CD14-positive monocyte (primary cell): ENCODE measurements around the gene FBXW4. TPM values are rescaled to one million over a fixed set of nuclear protein-coding genes. Genes with fewer than 3 reads are reported as not detected.

ENCODE experiments used
- DNase-seq, 3 donors: peaks; one replicate each; pipeline ENCODE4 v3.0.0-alpha.2; 2011 to 2022
- H2AFZ ChIP-seq: 2 replicates; pipeline ENCODE4 v1.6.0; 2012; ENCODE audit warnings: mild to moderate bottlenecking, low read depth, low read length, inconsistent platforms; ENCODE audit not compliant: insufficient read depth, poor library complexity, severe bottlenecking
- H3K27ac ChIP-seq, 2 donors: 1 replicate in 1 of 2; 2 replicates in 1 of 2; pipeline ENCODE4 v1.5.1; 2012 to 2013; ENCODE audit warnings: low read length in 2 of 2, control low read depth in 1 of 2, inconsistent platforms in 1 of 2, low read depth in 1 of 2, mild to moderate bottlenecking in 1 of 2
- H3K27me3 ChIP-seq, 2 donors: one replicate each; pipeline versions ENCODE4 v1.6.0 to v1.6.1; 2011 to 2013; ENCODE audit warnings: low read length in 2 of 2; ENCODE audit not compliant: control insufficient read depth in 2 of 2, insufficient read depth in 2 of 2
- H3K36me3 ChIP-seq, 2 donors: replicated peaks in 1 of 2; 1 replicate in 1 of 2; 2 replicates in 1 of 2; pipeline versions ENCODE4 v1.5.1 to v1.6.1; 2012 to 2013; ENCODE audit warnings: low read length in 2 of 2, control low read depth in 1 of 2, inconsistent platforms in 1 of 2, mild to moderate bottlenecking in 1 of 2; ENCODE audit not compliant: insufficient read depth in 2 of 2, control insufficient read depth in 1 of 2
- H3K4me1 ChIP-seq, 2 donors: 1 replicate in 1 of 2; 2 replicates in 1 of 2; pipeline versions ENCODE4 v1.5.1 to v1.6.1; 2012 to 2013; ENCODE audit warnings: low read length in 2 of 2, control low read depth in 1 of 2, inconsistent platforms in 1 of 2, mild to moderate bottlenecking in 1 of 2, moderate library complexity in 1 of 2; ENCODE audit not compliant: insufficient read depth in 2 of 2, control insufficient read depth in 1 of 2
- H3K4me2 ChIP-seq: replicated peaks from 2 replicates; pipeline ENCODE3; 2012; ENCODE audit warnings: low read length, moderate library complexity, mild to moderate bottlenecking; ENCODE audit not compliant: poor library complexity, severe bottlenecking; ENCODE audit errors: extremely low read depth
- H3K4me3 ChIP-seq, 3 experiments: fragments of 200-600 bp in 1 of 3; sonication (generic) in 1 of 3; replicated peaks in 1 of 3; 1 replicate in 2 of 3; 2 replicates in 1 of 3; pipeline ENCODE4 v1.5.1; 2011 to 2013; ENCODE audit warnings: low read length in 3 of 3, mild to moderate bottlenecking in 3 of 3, control low read depth in 2 of 3, low read depth in 2 of 3, inconsistent platforms in 1 of 3, moderate library complexity in 1 of 3
- H3K79me2 ChIP-seq: 2 replicates; pipeline ENCODE4 v1.6.0; 2012; ENCODE audit warnings: mild to moderate bottlenecking, control low read depth, inconsistent platforms, low read length, moderate library complexity; ENCODE audit not compliant: insufficient read depth
- H3K9ac ChIP-seq: 2 replicates; pipeline ENCODE4 v1.6.0; 2017; ENCODE audit warnings: low read length, mild to moderate bottlenecking; ENCODE audit not compliant: insufficient read depth, poor library complexity, severe bottlenecking
- H3K9me3 ChIP-seq, 2 donors: replicated peaks in 1 of 2; 1 replicate in 1 of 2; 2 replicates in 1 of 2; pipeline versions ENCODE4 v1.5.1 to v1.6.1; 2012 to 2013; ENCODE audit warnings: low read length in 2 of 2, control low read depth in 1 of 2; ENCODE audit not compliant: control insufficient read depth in 1 of 2, insufficient read depth in 1 of 2
- H4K20me1 ChIP-seq: 2 replicates; pipeline ENCODE4 v1.6.0; 2012; ENCODE audit warnings: mild to moderate bottlenecking, low read length, control low read depth, moderate library complexity; ENCODE audit not compliant: insufficient read depth
- H3K27ac Mint-ChIP-seq, 7 donors: one replicate each; pipeline ENCODE4 v1.8.0; 2020; ENCODE audit warnings: mild to moderate bottlenecking in 7 of 7, mixed read lengths in 7 of 7, moderate library complexity in 6 of 7, inconsistent platforms in 2 of 7
- H3K27me3 Mint-ChIP-seq, 3 donors: one replicate each; pipeline ENCODE4 v1.8.0; 2021 to 2022; ENCODE audit warnings: low read depth in 3 of 3, mild to moderate bottlenecking in 3 of 3, mixed read lengths in 3 of 3, moderate library complexity in 3 of 3, inconsistent platforms in 1 of 3
- H3K36me3 Mint-ChIP-seq, 2 donors: one replicate each; pipeline ENCODE4 v1.8.0; 2020; ENCODE audit warnings: mixed read lengths in 2 of 2, inconsistent platforms in 1 of 2, mild to moderate bottlenecking in 1 of 2
- H3K4me1 Mint-ChIP-seq: one replicate; pipeline ENCODE4 v1.8.0; 2020; ENCODE audit warnings: mild to moderate bottlenecking, mixed read lengths
- H3K4me3 Mint-ChIP-seq, 2 donors: one replicate each; pipeline ENCODE4 v1.8.0; 2020; ENCODE audit warnings: mild to moderate bottlenecking in 2 of 2, mixed read lengths in 2 of 2, moderate library complexity in 1 of 2
- H3K9me3 Mint-ChIP-seq, 7 donors: one replicate each; pipeline ENCODE4 v1.8.0; 2020 to 2022; ENCODE audit warnings: mixed read lengths in 7 of 7, mild to moderate bottlenecking in 6 of 7, moderate library complexity in 6 of 7, inconsistent platforms in 2 of 7
- CTCF ChIP-seq: fragments of 200-600 bp; IDR thresholded peaks from one replicate; pipeline ENCODE4 v1.8.0; 2022; ENCODE audit warnings: antibody characterized with exemption, mild to moderate bottlenecking
- WGBS: methylation state at CpG from one replicate; pipeline ENCODE4 v1.1.5; 2013; ENCODE audit warnings: missing lambda C conversion rate; ENCODE audit not compliant: insufficient coverage; 5-methylcytosine and 5-hydroxymethylcytosine counted together
- intact Hi-C, 2 donors: fragments of 100-400 bp; cut with micrococcal nuclease; formaldehyde crosslinking; loops; one replicate each; pipeline versions ENCODE4 v1.15.0 to v1.15.1; 2023
- polyA plus RNA-seq, 3 donors: library from polyadenylated mRNA; depleted of rRNA in 1 of 3; unstranded in 2 of 3; stranded (reverse) in 1 of 3; fragments of 300-500 nt in 2 of 3; fragments of >200 nt in 1 of 3; fragmentation: Illumina TruSeq in 2 of 3; gene quantifications; 1 replicate in 2 of 3; 2 replicates in 1 of 3; pipeline ENCODE4 v1.2.3, GENCODE V29; 2012 to 2021

FBXW4 gene
- polyA plus RNA-seq, 3 donors, result 1.1 to 30.8 (median 1.8) TPM

DNA sequence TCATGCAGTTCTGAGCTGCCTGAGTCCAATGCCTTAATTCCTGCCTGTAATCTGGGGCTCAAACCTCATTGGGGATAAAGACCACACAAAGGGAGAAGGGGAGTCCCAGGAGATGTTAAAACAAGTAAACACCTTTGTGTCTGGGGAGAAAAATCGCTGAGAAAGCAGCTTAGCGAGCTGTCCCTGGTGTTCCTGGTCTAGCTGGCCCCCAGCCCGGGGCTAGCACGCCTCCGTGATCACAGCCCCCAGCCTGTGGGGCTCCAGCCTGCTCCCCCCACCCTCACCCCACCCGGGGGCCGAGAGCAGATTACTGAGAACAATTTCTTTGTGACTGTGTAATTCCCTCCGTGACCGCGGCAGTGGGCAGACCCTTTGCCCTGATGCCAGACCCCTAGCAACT, 82.1 kb downstream of the FBXW4 start:
- intact Hi-C loops, result no loop called here

DNA sequence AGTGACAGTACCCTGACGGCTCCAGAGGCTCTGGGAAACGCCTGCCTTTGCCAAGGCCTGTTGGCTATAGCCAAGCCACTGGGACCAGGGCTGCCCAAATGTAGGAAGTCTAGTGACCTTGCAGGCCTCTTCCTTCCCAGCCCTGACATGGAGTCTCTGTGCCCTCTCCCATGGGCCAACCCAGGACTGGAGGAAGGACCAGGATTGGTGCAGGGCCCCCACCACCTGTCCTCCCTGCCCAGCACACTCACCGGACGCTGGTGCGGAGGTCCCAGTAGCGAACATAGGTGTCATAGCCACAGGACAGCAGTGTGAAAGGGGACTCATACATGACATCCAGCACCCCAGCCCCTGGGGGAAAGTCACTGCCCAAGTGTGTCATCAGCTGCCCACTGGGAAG, 82.9 kb downstream of the FBXW4 start:
- no peak overlapping the region for H3K4me2 ChIP-seq
- Mint-ChIP-seq H3K36me3 (peaks cover 61 to 79% of the 10 kb centered on the region in 2 donors), H3K27ac (peak overlapping the region in 5 of 7 donors; percentile 25 to 84 (median 60)), H3K9me3 (no peaks in the 10 kb centered on the region), H3K4me3 (no peak overlapping the region), H3K4me1 (peaks cover 11% of the 10 kb centered on the region), H3K27me3 (peaks cover 0 to 3% (median 0%) of the 10 kb centered on the region in 3 donors)
- H3K4me1 ChIP-seq, result peaks cover 1 to 6% of the 10 kb centered on the region in 2 donors
- 100% methylated on average over 5 of the region's 6 CpGs for WGBS
- peak overlapping the region in 1 of 2 donors; percentile 59 for H3K27ac ChIP-seq
- H4K20me1 ChIP-seq, result peaks cover 10% of the 10 kb centered on the region
- H3K27me3 ChIP-seq, result no peaks in the 10 kb centered on the region
- H3K79me2 ChIP-seq, result no peaks in the 10 kb centered on the region
- intact Hi-C loops, result no loop called here
- no peak overlapping the region for H3K9ac ChIP-seq
- no peak for TF ChIP-seq CTCF
- no peaks in the 10 kb centered on the region for H3K9me3 ChIP-seq
- H2AFZ ChIP-seq, result no peak overlapping the region
- peaks cover 51 to 96% of the 10 kb centered on the region in 2 donors for H3K36me3 ChIP-seq
- H3K4me3 ChIP-seq, result no peak overlapping the region
- DNase-seq, result no peak

More for the DNA sequence above, 82.1 kb downstream of the FBXW4 start:
- H2AFZ ChIP-seq, result no peak overlapping the region
- no peaks in the 10 kb centered on the region for H3K9me3 Mint-ChIP-seq
- peaks cover 0 to 3% (median 0%) of the 10 kb centered on the region in 3 donors for H3K27me3 Mint-ChIP-seq
- peaks cover 9 to 14% of the 10 kb centered on the region in 2 donors for H3K4me1 ChIP-seq
- H3K4me3 ChIP-seq, result no peak overlapping the region
- peaks cover 45 to 91% of the 10 kb centered on the region in 2 donors for H3K36me3 ChIP-seq
- no peaks in the 10 kb centered on the region for H3K79me2 ChIP-seq
- no peak overlapping the region for H3K27ac ChIP-seq
- H3K27ac Mint-ChIP-seq, result no peak overlapping the region
- no peak overlapping the region for H3K4me2 ChIP-seq
- peaks cover 15% of the 10 kb centered on the region for H4K20me1 ChIP-seq
- H3K4me1 Mint-ChIP-seq, result peaks cover 19% of the 10 kb centered on the region
- TF ChIP-seq CTCF, result no peak
- H3K36me3 Mint-ChIP-seq, result peaks cover 56 to 71% of the 10 kb centered on the region in 2 donors
- no peaks in the 10 kb centered on the region for H3K27me3 ChIP-seq
- DNase-seq, result no peak
- no peak overlapping the region for H3K9ac ChIP-seq
- H3K4me3 Mint-ChIP-seq, result no peak overlapping the region
- WGBS, result 96% methylated on average over 4 of the region's 10 CpGs
- no peaks in the 10 kb centered on the region for H3K9me3 ChIP-seq
